GM12872 (cell line): Measurements from ENCODE around the gene OR10H4.

ENCODE experiments used
- CTCF ChIP-seq: IDR thresholded peaks from 3 replicates; pipeline ENCODE4 v1.5.1; 2011; ENCODE audit warnings: low read depth, mild to moderate bottlenecking, low read length, moderate library complexity; ENCODE audit not compliant: insufficient read depth

OR10H4 gene

GRCh38 chr19:15964231-15964630 lies 15.4 kb downstream of the OR10H4 start:
- no peak for TF ChIP-seq CTCF

GRCh38 chr19:15971224-15971780 lies 22.5 kb downstream of the OR10H4 start:
- TF ChIP-seq CTCF: 0 out of 3 replicates have a peak, but pooled peaks have one; percentile 14

GRCh38 chr19:15974856-15975255 lies 26.0 kb downstream of the OR10H4 start:
- TF ChIP-seq CTCF: no peak

GRCh38 chr19:15976836-15977689 lies 28.3 kb downstream of the OR10H4 start:
- no peak for TF ChIP-seq CTCF

GRCh38 chr19:15977690-15978089 lies 28.9 kb downstream of the OR10H4 start:
- TF ChIP-seq CTCF: no peak

GRCh38 chr19:15979293-15979692 lies 30.5 kb downstream of the OR10H4 start:
- no peak for TF ChIP-seq CTCF

GRCh38 chr19:15986701-15987100 lies 37.9 kb downstream of the OR10H4 start:
- no peak for TF ChIP-seq CTCF
